NCI-H510A (cell line): Measurements from ENCODE around the gene USP25.

Experiments used
- DNase-seq: peaks from one replicate; lab custom pipeline; 2025; lab: John Stamatoyannopoulos, UW

USP25 gene

GRCh38 chr21:15763359-15763758, 33.6 kb downstream of the USP25 start:
- DNase-seq = no peak

GRCh38 chr21:15764878-15765277, 35.1 kb downstream of the USP25 start:
- no peak for DNase-seq

GRCh38 chr21:15766952-15767603, 37.3 kb downstream of the USP25 start:
- DNase-seq = no peak

- DNase-seq = no peak
These were observed 38.3 kb downstream of the USP25 start for GRCh38 chr21:15768045-15768601.

GRCh38 chr21:15768853-15769252, 39.1 kb downstream of the USP25 start:
- DNase-seq = no peak

DNA sequence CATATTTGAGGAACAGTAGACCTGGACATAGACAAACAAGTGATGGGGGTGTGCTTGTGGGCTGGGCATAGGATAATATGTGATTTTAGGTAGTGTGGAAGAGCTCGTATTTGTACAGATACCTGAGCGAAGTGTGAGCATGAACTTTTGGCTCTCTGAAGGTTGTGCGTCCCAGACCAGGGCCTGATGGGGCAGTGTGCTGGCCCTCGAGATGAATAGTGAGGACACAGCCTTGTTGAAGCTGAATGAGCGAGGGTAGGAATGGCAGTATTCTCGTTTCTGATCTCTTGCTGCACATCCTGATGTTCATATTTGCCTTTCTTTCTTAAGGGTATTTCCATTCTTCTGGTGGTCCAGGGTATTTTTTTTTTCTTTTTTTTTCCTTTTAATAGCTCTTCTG, 41.5 kb downstream of the USP25 start:
- no peak for DNase-seq

GRCh38 chr21:15772654-15773053, 42.9 kb downstream of the USP25 start:
- DNase-seq = no peak

DNA sequence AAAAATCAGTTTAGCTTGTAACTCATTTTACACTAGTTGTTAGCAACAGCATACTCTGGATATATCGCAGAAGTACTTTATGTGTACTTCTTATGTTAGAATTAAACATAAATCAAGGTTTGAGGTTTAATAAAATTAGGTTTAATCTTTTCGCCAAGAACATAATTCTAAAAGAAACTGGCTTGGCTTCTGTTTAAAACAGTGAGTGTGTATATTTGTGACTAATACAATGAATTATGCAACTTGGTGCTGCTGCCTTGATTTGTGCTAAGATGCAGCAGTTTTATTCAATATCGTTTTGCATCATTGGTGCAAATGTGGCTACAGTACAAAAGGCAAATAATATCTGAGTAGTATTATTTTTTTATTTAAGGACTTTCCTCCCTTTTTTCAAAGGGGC, 44.8 kb downstream of the USP25 start:
- no peak for DNase-seq

GRCh38 chr21:15775291-15775690, 45.5 kb downstream of the USP25 start:
- DNase-seq = no peak

- no peak for DNase-seq
These were observed 46.2 kb downstream of the USP25 start for GRCh38 chr21:15775981-15776380.

DNA sequence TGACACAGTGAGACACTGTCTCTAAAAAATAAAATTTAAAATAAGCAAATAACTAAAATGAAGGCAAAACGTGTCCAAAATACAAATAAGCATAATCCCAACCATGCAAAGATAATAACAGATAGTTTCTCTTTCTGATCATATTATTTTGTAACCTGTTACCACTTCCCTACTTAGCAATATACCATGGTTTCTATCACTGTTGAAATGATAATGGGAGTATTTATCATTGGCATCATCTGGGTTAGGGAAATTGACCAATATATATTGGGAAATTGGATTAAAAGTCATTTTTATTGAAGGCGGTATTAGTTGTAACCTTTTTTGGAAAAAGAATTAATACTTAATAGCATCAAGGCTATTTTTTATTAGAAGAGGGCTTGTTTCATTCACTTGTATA, 47.0 kb downstream of the USP25 start:
- no peak for DNase-seq

- no peak for DNase-seq
These were observed 52.2 kb downstream of the USP25 start for GRCh38 chr21:15781986-15782385.

- DNase-seq = no peak
These were observed 59.2 kb downstream of the USP25 start for GRCh38 chr21:15788847-15789523.

GRCh38 chr21:15793109-15793508, 63.3 kb downstream of the USP25 start:
- DNase-seq = no peak

- no peak for DNase-seq
These were observed 63.9 kb downstream of the USP25 start for GRCh38 chr21:15793550-15794235.

DNA sequence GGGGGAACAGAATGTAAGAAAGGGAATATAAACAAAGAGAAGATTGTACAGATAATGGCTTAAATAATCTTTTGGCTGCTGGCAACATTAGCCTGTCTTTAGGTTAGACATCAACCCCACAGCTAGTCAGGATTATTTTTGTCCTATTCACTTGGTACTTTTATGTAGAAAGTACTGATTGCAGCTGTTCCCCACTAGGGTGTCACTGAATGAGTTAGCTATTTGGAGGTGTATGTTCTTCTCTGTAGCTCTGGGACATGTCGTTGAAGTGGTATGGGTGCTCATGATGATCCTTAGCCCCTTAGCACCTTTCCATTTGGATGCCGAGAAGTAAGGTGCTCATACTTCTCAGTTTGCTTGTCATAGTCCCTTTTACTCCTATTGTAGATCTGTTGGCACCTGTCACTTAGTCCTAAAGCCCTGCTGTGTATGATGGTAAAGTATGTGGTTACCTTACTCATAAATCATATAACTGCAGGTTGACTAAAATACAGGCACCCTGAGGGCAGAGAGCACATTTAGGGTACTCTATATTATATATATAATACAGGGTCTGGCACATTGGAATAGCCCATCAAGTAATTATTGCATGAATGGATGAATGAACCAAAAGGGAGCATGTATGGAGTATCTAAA, 64.6 kb downstream of the USP25 start:
- DNase-seq = no peak

- no peak for DNase-seq
These were observed 65.8 kb downstream of the USP25 start for GRCh38 chr21:15795533-15795932.

- DNase-seq = no peak
These were observed 68.0 kb downstream of the USP25 start for GRCh38 chr21:15797577-15798363.

DNA sequence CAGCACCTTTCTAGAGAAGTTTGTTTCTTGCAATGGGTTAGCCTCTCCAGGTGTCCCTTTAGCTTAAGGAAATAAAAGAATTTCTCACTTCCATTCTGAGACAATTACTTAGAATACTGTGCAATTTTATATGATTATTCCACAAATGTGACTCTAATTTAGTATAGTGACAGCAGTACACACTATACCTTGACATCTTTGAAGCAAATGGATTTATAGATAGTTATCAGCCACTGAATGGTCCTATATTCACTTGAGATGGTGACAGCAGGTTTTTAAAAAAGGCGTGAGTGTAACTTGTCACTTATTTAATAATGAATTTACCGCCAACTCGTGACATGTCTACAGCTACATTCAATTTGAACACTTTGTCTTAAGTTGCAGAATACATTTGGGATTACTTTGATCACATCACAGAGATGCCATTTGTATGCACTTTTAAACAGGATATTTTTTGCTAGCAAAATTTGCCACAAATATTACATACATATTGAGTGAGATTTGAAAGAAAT, 71.6 kb downstream of the USP25 start:
- no peak for DNase-seq

GRCh38 chr21:15804247-15805005, 74.6 kb downstream of the USP25 start:
- no peak for DNase-seq

DNA sequence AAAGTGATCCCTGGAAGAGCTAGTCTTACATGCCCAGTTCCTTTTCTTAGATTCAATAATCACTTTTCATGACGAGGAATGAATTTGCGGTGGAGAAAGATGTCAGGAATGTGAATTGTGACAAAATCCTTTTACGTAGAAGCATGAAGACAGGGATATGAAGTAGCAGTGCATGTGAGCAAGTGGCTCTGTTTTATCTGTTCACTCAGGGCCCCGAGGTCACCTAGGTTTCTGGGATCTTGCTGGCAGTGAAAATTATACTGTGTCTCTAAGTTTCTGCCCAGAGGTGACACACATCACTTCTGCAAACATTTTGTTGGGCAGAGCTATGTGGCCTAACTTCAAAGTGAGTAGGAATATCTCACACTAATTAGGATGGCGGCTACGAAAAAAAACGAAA, 79.3 kb downstream of the USP25 start:
- DNase-seq = no peak
